ENCODE measurements around the gene EIF5AL1. TPM values are rescaled to one million over a fixed set of nuclear protein-coding genes. Genes with fewer than 3 reads are reported as not detected.
"Not testable (repeated sequence)": the region's sequence is repeated elsewhere in the genome, so short reads cannot be mapped to it uniquely, and the experiment has no call there.

The EIF5AL1 gene
- polyA plus RNA-seq, 1 donor from 2014 or later = 0.21 TPM

- Histone ChIP-seq H3K27me3 (ENCODE audit: insufficient read depth, low read depth, low read length) (no peaks in the 10 kb centered on the region), H2AFZ (ENCODE audit: low read depth, low read length) (no peak overlapping the region), H3K9me3 (ENCODE audit: low read length) (no peaks in the 10 kb centered on the region), H3K9me2 (ENCODE audit: insufficient read depth, low read length) (no peaks in the 10 kb centered on the region), H3K9ac (ENCODE audit: low read length) (no peak overlapping the region), H3K36me3 (ENCODE audit: insufficient read depth, low read length) (no peaks in the 10 kb centered on the region), H4K20me1 (ENCODE audit: insufficient read depth) (no peaks in the 10 kb centered on the region), H3K79me2 (replicated peaks; ENCODE audit: insufficient read depth, low read length) (no peaks in the 10 kb centered on the region), H3K27ac (ENCODE audit: low read length) (no peak overlapping the region), H3K4me2 (ENCODE audit: low read length) (no peak overlapping the region), H3K4me3 (ENCODE audit: low read length) (no peak overlapping the region), H3F3A (ENCODE audit: insufficient read depth, low read length, poor library complexity, severe bottlenecking) (no peaks in the 10 kb centered on the region)
- TF ChIP-seq RAD21 (conservative IDR thresholded peaks at IDR 0.05) (no peak), REST (IDR thresholded peaks at IDR 0.05; ENCODE audit: borderline replicate concordance) (no peak), CTCF (IDR thresholded peaks at IDR 0.05; ENCODE audit: poor library complexity, severe bottlenecking) (no peak), SMC3 (conservative IDR thresholded peaks at IDR 0.05; ENCODE audit: poor library complexity) (no peak), EZH2 (IDR thresholded peaks at IDR 0.05; ENCODE audit: borderline replicate concordance, insufficient read depth, low read length, poor library complexity, severe bottlenecking) (no peak), MXI1 (conservative IDR thresholded peaks at IDR 0.05; ENCODE audit: poor library complexity, severe bottlenecking) (no peak), EP300 (conservative IDR thresholded peaks at IDR 0.05; ENCODE audit: poor library complexity, severe bottlenecking) (no peak), TAF1 (IDR thresholded peaks at IDR 0.05; ENCODE audit: low read depth) (no peak), POLR2AphosphoS5 (IDR thresholded peaks at IDR 0.05) (no peak)
Observed at GRCh38 chr10:79555354-79556309, 43.3 kb downstream of the EIF5AL1 start.

- not testable (repeated sequence) for H3K9me3 ChIP-seq (ENCODE audit: low read length); H4K20me1 ChIP-seq (ENCODE audit: insufficient read depth); H3K27ac ChIP-seq (ENCODE audit: low read length); H3K9me2 ChIP-seq (ENCODE audit: insufficient read depth, low read length); H2AFZ ChIP-seq (ENCODE audit: low read depth, low read length); H3F3A ChIP-seq (ENCODE audit: insufficient read depth, low read length, poor library complexity, severe bottlenecking); H3K36me3 ChIP-seq (ENCODE audit: insufficient read depth, low read length); H3K4me2 ChIP-seq (ENCODE audit: low read length); H3K27me3 ChIP-seq (ENCODE audit: insufficient read depth, low read depth, low read length); H3K79me2 ChIP-seq (replicated peaks; ENCODE audit: insufficient read depth, low read length); H3K4me3 ChIP-seq (ENCODE audit: low read length); H3K9ac ChIP-seq (ENCODE audit: low read length)
Observed at GRCh38 chr10:79556961-79557360, 44.6 kb downstream of the EIF5AL1 start.

Data from neural cell (in vitro differentiated cells).